ENCODE measurements around the gene DRICH1.

DNA sequence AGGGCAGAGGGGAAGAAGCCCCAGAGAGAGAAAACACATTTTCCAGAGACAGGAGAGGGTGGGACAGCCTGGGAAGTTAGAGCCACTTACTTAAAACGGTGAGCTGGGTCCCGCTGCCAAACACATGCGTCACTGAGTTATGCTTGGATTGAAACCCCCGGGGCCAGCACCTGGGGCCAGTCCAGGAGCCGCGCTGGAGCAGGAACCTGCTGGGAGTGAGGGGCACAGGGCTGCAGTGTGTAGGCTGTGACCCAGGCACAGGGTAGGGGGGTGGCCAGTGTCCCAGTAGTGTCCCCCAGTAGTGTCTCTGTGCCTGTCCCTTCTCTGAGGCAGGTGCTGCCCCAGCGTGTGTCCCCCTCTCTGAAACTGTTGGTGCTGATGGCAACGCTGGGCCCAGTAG is 57.2 kb downstream of the DRICH1 start:
- TF ChIP-seq, protein P1, sequence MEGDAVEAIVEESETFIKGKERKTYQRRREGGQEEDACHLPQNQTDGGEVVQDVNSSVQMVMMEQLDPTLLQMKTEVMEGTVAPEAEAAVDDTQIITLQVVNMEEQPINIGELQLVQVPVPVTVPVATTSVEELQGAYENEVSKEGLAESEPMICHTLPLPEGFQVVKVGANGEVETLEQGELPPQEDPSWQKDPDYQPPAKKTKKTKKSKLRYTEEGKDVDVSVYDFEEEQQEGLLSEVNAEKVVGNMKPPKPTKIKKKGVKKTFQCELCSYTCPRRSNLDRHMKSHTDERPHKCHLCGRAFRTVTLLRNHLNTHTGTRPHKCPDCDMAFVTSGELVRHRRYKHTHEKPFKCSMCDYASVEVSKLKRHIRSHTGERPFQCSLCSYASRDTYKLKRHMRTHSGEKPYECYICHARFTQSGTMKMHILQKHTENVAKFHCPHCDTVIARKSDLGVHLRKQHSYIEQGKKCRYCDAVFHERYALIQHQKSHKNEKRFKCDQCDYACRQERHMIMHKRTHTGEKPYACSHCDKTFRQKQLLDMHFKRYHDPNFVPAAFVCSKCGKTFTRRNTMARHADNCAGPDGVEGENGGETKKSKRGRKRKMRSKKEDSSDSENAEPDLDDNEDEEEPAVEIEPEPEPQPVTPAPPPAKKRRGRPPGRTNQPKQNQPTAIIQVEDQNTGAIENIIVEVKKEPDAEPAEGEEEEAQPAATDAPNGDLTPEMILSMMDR (IDR thresholded peaks at IDR 0.05; ENCODE audit: insufficient read depth, low read length, poor library complexity, severe bottlenecking) = no peak
- TF ChIP-seq EZH2phosphoT487 (conservative IDR thresholded peaks at IDR 0.05; ENCODE audit: low read length) = no peak
